Mesothelial cell of epicardium (in vitro differentiated cells): ENCODE results near the gene CXCR4. TPM values are rescaled to one million over a fixed set of nuclear protein-coding genes. Genes with fewer than 3 reads are reported as not detected.

Source experiments
- DNase-seq, 2 experiments: peaks; one replicate each; pipeline ENCODE4 v3.0.0; 2021; ENCODE audit warnings: low spot score in 2 of 2; ENCODE audit not compliant: unreplicated experiment in 2 of 2
- H3K27ac Mint-ChIP-seq: 2 replicates; pipeline ENCODE4 v1.8.0; 2021; ENCODE audit warnings: mixed read lengths
- H3K27me3 Mint-ChIP-seq: 2 replicates; pipeline ENCODE4 v1.8.0; 2021; ENCODE audit warnings: low read depth, mixed read lengths
- H3K36me3 Mint-ChIP-seq: 2 replicates; pipeline ENCODE4 v1.8.0; 2021; ENCODE audit warnings: mixed read lengths
- H3K4me1 Mint-ChIP-seq: 2 replicates; pipeline ENCODE4 v1.8.0; 2021; ENCODE audit warnings: mixed read lengths
- H3K4me3 Mint-ChIP-seq: 2 replicates; pipeline ENCODE4 v1.8.0; 2021; ENCODE audit warnings: mild to moderate bottlenecking, moderate library complexity, mixed read lengths
- H3K9me3 Mint-ChIP-seq: 2 replicates; pipeline ENCODE4 v1.8.0; 2021; ENCODE audit warnings: mixed read lengths
- total RNA-seq: library from RNA; stranded (reverse); gene quantifications from 3 replicates; pipeline ENCODE4 v1.2.1, GENCODE V29; 2021
- TF ChIP-seq, protein P1 (sequence below): fragments of 200-600 bp; sonication (generic); IDR thresholded peaks from one replicate; pipeline ENCODE4 v1.5.0; 2021; ENCODE audit warnings: antibody characterized with exemption; ENCODE audit not compliant: unreplicated experiment

CXCR4 gene
- total RNA-seq, 1 donor from 2014 or later: 2.1 TPM

GRCh38 chr2:136122661-136123060, 4.7 kb upstream of the CXCR4 start:
- TF ChIP-seq, protein P1, sequence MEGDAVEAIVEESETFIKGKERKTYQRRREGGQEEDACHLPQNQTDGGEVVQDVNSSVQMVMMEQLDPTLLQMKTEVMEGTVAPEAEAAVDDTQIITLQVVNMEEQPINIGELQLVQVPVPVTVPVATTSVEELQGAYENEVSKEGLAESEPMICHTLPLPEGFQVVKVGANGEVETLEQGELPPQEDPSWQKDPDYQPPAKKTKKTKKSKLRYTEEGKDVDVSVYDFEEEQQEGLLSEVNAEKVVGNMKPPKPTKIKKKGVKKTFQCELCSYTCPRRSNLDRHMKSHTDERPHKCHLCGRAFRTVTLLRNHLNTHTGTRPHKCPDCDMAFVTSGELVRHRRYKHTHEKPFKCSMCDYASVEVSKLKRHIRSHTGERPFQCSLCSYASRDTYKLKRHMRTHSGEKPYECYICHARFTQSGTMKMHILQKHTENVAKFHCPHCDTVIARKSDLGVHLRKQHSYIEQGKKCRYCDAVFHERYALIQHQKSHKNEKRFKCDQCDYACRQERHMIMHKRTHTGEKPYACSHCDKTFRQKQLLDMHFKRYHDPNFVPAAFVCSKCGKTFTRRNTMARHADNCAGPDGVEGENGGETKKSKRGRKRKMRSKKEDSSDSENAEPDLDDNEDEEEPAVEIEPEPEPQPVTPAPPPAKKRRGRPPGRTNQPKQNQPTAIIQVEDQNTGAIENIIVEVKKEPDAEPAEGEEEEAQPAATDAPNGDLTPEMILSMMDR: no peak
- no peaks in the 10 kb centered on the region for H3K9me3 Mint-ChIP-seq
- DNase-seq: no peak
- no peak overlapping the region for H3K27ac Mint-ChIP-seq
- H3K4me3 Mint-ChIP-seq: no peak overlapping the region
- H3K4me1 Mint-ChIP-seq: peaks cover 14% of the 10 kb centered on the region
- H3K36me3 Mint-ChIP-seq: no peaks in the 10 kb centered on the region
- peaks cover 97% of the 10 kb centered on the region for H3K27me3 Mint-ChIP-seq

DNA sequence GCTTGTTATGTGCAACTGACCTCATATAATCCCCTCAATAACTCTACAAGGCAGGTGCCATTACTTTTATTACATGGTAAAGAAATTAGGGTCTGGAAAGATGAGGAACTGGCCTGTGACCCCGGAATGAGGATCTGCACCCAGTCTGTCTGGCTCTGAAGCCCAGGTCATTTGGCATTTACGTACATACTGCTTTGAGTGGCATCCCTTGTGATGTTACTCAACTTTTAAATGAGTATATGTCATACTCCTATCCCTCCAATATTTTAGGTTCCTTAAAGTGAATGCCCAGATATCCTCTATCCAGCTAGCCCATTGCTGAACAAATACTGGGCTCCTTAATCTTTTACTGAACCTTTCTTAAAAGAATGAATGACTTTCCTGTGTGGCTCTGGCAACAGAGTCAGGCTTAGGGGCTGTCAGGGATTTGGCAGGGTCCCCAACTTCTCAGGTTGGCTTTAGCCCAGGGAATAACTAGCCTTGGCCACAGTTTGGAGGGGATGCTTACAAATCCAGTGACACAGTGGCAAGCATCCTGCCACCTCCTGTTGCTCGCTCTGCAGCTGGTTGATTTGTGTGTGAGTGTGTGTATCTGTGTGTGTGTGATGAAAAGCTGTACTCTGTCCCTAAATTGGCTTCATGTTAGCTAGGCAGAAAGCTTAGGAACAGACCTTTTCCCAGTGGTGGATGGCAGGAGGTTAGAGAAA, 3.4 kb upstream of the CXCR4 start:
- H3K4me1 Mint-ChIP-seq: peaks cover 21% of the 10 kb centered on the region
- no peak overlapping the region for H3K4me3 Mint-ChIP-seq
- peaks cover 98% of the 10 kb centered on the region for H3K27me3 Mint-ChIP-seq
- TF ChIP-seq, protein P1: no peak
- no peaks in the 10 kb centered on the region for H3K9me3 Mint-ChIP-seq
- DNase-seq: no peak
- H3K27ac Mint-ChIP-seq: no peak overlapping the region
- H3K36me3 Mint-ChIP-seq: no peaks in the 10 kb centered on the region

DNA sequence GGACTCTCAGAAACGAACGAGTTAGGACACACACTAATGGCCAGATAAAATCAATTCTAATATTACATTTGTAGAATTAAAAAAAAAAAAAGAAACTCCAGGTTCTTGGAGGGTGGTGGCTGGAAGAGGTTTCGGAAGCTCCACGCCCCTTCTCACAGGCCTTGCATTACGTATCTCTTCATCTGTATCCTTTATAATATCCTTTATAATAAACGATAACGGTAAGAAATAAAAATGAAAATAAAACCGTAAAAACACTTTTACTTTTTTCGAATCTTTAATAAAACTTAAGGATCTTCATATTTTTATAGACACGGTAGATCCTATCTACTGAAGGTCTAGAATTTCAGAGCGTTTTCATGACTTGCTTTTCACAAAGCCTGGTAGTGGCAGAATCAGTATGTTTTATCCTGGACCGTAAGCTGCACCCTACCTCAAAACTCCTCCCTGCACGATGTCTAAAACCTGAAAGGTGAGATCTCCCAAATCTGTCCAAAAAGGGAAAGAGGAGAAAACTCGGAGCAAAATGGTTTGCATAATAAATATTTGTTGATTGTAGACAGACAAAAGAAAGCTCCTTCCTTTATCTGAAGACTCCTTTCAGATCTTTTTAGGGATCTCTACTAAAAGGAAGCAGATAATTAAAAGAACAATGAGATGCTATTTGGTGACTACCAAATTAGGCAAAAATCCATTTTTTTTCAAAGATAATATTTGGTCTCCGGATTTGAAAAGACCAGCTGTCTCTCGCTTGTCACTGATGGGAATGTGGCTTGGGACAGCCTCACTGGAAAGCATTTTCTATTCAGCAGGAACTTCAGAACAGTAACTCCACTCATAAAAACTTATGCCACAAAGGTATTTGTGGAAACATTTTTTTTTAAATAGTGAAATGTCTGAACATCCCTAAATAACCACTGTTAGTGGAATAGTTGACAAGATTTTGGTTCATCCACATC, 2.0 kb upstream of the CXCR4 start:
- Mint-ChIP-seq H3K27ac (no peak overlapping the region), H3K27me3 (peaks cover 99% of the 10 kb centered on the region), H3K4me1 (peaks cover 25% of the 10 kb centered on the region), H3K9me3 (no peaks in the 10 kb centered on the region), H3K36me3 (no peaks in the 10 kb centered on the region), H3K4me3 (peak overlapping the region; percentile 79)
- DNase-seq: no peak
- TF ChIP-seq, protein P1: no peak

- TF ChIP-seq, protein P1: no peak
- H3K36me3 Mint-ChIP-seq: no peaks in the 10 kb centered on the region
- peaks cover 25% of the 10 kb centered on the region for H3K4me1 Mint-ChIP-seq
- H3K27me3 Mint-ChIP-seq: peaks cover 99% of the 10 kb centered on the region
- no peaks in the 10 kb centered on the region for H3K9me3 Mint-ChIP-seq
- no peak overlapping the region for H3K27ac Mint-ChIP-seq
- DNase-seq: peak in 1 of 2 experiments; percentile 40
- peak overlapping the region; percentile 79 for H3K4me3 Mint-ChIP-seq
Observed at GRCh38 chr2:136118819-136119716, 1.1 kb upstream of the CXCR4 start.

GRCh38 chr2:136117391-136117841, 533 bp downstream of the CXCR4 start:
- TF ChIP-seq, protein P1: no peak
- no peaks in the 10 kb centered on the region for H3K36me3 Mint-ChIP-seq
- peaks cover 99% of the 10 kb centered on the region for H3K27me3 Mint-ChIP-seq
- peak; percentile 34 to 49 for DNase-seq
- H3K9me3 Mint-ChIP-seq: no peaks in the 10 kb centered on the region
- H3K4me1 Mint-ChIP-seq: peaks cover 25% of the 10 kb centered on the region
- no peak overlapping the region for H3K27ac Mint-ChIP-seq
- H3K4me3 Mint-ChIP-seq: peak overlapping the region; percentile 79
